Measurements from ENCODE around the gene PPIF. TPM values are rescaled to one million over a fixed set of nuclear protein-coding genes. Genes with fewer than 3 reads are reported as not detected.
A peak's percentile ranks its signal among the peaks of the same experiment; 100 is the strongest.

PPIF gene
- total RNA-seq, 4 donors from 2014 or later: 0.26 to 22.6 (median 12.7) TPM

GRCh38 chr10:79310911-79311573, 36.2 kb upstream of the PPIF start:
- no peak for DNase-seq
- TF ChIP-seq POLR2A (IDR thresholded peaks at IDR 0.05) (no peak), CTCF (IDR thresholded peaks at IDR 0.05) (no peak)
- Histone ChIP-seq H3K9me3 (no peaks in the 10 kb centered on the region), H3K27ac (peak overlapping the region in 1 of 2 donors; percentile 50), H3K27me3 (no peaks in the 10 kb centered on the region), H3K4me3 (no peak overlapping the region), H3K36me3 (no peaks in the 10 kb centered on the region), H3K4me1 (no peaks in the 10 kb centered on the region)
- intact Hi-C loops (cut with DNase I; ENCODE audit: low total_unique reads): no loop called here

- intact Hi-C loops (cut with DNase I; ENCODE audit: low total_unique reads): no loop called here
- Histone ChIP-seq H3K27ac (no peak overlapping the region), H3K4me3 (no peak overlapping the region), H3K9me3 (no peaks in the 10 kb centered on the region), H3K4me1 (no peaks in the 10 kb centered on the region), H3K27me3 (no peaks in the 10 kb centered on the region), H3K36me3 (no peaks in the 10 kb centered on the region)
- TF ChIP-seq POLR2A (IDR thresholded peaks at IDR 0.05): no peak
- no peak for TF ChIP-seq CTCF (IDR thresholded peaks at IDR 0.05)
- DNase-seq: peak in 1 of 2 donors; percentile 24
Measured at GRCh38 chr10:79311581-79312407, 35.5 kb upstream of the PPIF start.

DNA sequence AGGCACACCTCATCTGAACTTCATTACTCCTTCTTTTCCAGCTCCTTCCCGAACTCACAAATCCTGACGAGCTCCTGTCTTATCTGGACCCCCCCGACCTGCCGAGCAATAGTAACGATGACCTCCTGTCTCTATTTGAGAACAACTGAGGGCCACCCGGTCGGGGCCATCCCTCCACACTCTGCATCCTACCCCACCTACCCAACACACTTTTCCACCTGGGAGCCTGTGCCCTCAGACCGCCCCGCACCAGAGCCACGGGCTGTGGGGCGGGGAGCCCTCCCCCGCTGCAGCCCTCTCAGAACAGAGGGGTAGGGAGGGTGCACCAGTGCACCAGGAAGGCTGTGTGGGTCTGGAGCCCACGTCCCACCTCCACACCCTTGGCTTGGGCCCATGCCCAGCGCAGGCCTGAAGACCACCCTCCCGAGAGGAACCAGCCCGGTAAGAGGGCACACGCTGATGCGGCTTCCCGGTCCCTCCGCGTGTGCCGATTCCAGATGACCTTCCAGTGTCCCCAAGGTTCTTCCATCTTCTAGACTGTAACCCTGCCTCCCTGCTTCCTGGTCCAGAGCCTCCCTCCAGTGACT, 34.6 kb upstream of the PPIF start:
- Histone ChIP-seq H3K27me3 (no peaks in the 10 kb centered on the region), H3K4me3 (no peak overlapping the region), H3K36me3 (no peaks in the 10 kb centered on the region), H3K4me1 (no peaks in the 10 kb centered on the region), H3K9me3 (no peaks in the 10 kb centered on the region), H3K27ac (no peak overlapping the region)
- DNase-seq: no peak
- no peak for TF ChIP-seq CTCF (IDR thresholded peaks at IDR 0.05)
- no peak for TF ChIP-seq POLR2A (IDR thresholded peaks at IDR 0.05)
- intact Hi-C loops (cut with DNase I; ENCODE audit: low total_unique reads): no loop called here

DNA sequence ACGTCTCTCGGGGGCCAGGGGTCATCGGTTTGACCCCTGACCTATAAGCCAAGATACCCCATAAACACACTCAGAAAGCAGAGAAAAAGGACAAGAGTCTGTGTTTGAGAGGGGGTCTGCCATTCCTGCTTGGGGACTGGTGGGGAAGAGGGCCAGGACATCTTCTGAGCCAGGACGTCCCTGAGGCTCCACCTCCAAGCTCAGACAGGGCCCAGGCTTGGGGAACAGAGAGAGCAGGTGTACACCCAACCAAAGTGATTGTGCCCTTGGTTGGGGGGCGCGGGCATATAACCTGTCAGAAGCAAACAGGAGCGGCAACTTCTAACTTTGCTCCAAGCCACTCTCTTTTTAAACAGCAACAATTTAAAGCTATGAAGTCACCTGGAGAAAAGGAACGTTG, 33.9 kb upstream of the PPIF start:
- intact Hi-C loops (cut with DNase I; ENCODE audit: low total_unique reads): no loop called here
- TF ChIP-seq CTCF (IDR thresholded peaks at IDR 0.05) (no peak), POLR2A (IDR thresholded peaks at IDR 0.05) (no peak)
- no peak for DNase-seq
- Histone ChIP-seq H3K27me3 (no peaks in the 10 kb centered on the region), H3K27ac (no peak overlapping the region), H3K9me3 (no peaks in the 10 kb centered on the region), H3K4me1 (no peaks in the 10 kb centered on the region), H3K36me3 (no peaks in the 10 kb centered on the region), H3K4me3 (no peak overlapping the region)

- no peak for TF ChIP-seq CTCF (IDR thresholded peaks at IDR 0.05)
- no peak for TF ChIP-seq POLR2A (IDR thresholded peaks at IDR 0.05)
- H3K27ac ChIP-seq: no peak overlapping the region
- H3K27me3 ChIP-seq: no peaks in the 10 kb centered on the region
- intact Hi-C loops (cut with DNase I; ENCODE audit: low total_unique reads): no loop called here
- no peaks in the 10 kb centered on the region for H3K36me3 ChIP-seq
- no peaks in the 10 kb centered on the region for H3K9me3 ChIP-seq
- peak in 1 of 2 donors; percentile 23 for DNase-seq
- no peak overlapping the region for H3K4me3 ChIP-seq
- no peaks in the 10 kb centered on the region for H3K4me1 ChIP-seq
Measured at GRCh38 chr10:79313911-79314439, 33.3 kb upstream of the PPIF start.
